ENCODE measurements around the gene NCOA6.
"Not testable (repeated sequence)": the region's sequence is repeated elsewhere in the genome, so short reads cannot be mapped to it uniquely, and the experiment has no call there.

NCOA6 gene

GRCh38 chr20:34829191-34829590 lies 3.7 kb upstream of the NCOA6 start:
- no peak for DNase-seq (ENCODE audit: low spot score)

- peak; percentile 41 for DNase-seq (ENCODE audit: low spot score)
Observed at GRCh38 chr20:34824806-34825529, 483 bp downstream of the NCOA6 start.

- DNase-seq (ENCODE audit: low spot score), result peak; percentile 89
Observed at GRCh38 chr20:34824452-34824805, 1.0 kb downstream of the NCOA6 start.

- DNase-seq (ENCODE audit: low spot score), result no peak
Observed at GRCh38 chr20:34824026-34824425, 1.4 kb downstream of the NCOA6 start.

- DNase-seq (ENCODE audit: low spot score), result no peak
Observed at GRCh38 chr20:34820805-34821578, 4.5 kb downstream of the NCOA6 start.

GRCh38 chr20:34817801-34818200 lies 7.7 kb downstream of the NCOA6 start:
- DNase-seq (ENCODE audit: low spot score), result no peak

- no peak for DNase-seq (ENCODE audit: low spot score)
Observed at GRCh38 chr20:34817072-34817471, 8.4 kb downstream of the NCOA6 start.

GRCh38 chr20:34815636-34816035 lies 9.8 kb downstream of the NCOA6 start:
- DNase-seq (ENCODE audit: low spot score), result no peak

- no peak for DNase-seq (ENCODE audit: low spot score)
Observed at GRCh38 chr20:34808583-34808982, 16.9 kb downstream of the NCOA6 start.

GRCh38 chr20:34807944-34808465 lies 17.4 kb downstream of the NCOA6 start:
- DNase-seq (ENCODE audit: low spot score), result not testable (repeated sequence)

- no peak for DNase-seq (ENCODE audit: low spot score)
Observed at GRCh38 chr20:34806255-34806654, 19.2 kb downstream of the NCOA6 start.

GRCh38 chr20:34798871-34799270 lies 26.6 kb downstream of the NCOA6 start:
- no peak for DNase-seq (ENCODE audit: low spot score)

GRCh38 chr20:34798328-34798727 lies 27.1 kb downstream of the NCOA6 start:
- DNase-seq (ENCODE audit: low spot score), result no peak

- no peak for DNase-seq (ENCODE audit: low spot score)
Observed at GRCh38 chr20:34797012-34797995, 28.1 kb downstream of the NCOA6 start.

GRCh38 chr20:34794006-34794585 lies 31.4 kb downstream of the NCOA6 start:
- no peak for DNase-seq (ENCODE audit: low spot score)

- no peak for DNase-seq (ENCODE audit: low spot score)
Observed at GRCh38 chr20:34792687-34793363, 32.6 kb downstream of the NCOA6 start.

GRCh38 chr20:34791289-34792020 lies 34.0 kb downstream of the NCOA6 start:
- DNase-seq (ENCODE audit: low spot score), result no peak

GRCh38 chr20:34781220-34781619 lies 44.2 kb downstream of the NCOA6 start:
- DNase-seq (ENCODE audit: low spot score), result no peak

GRCh38 chr20:34780291-34780690 lies 45.2 kb downstream of the NCOA6 start:
- DNase-seq (ENCODE audit: low spot score), result not testable (repeated sequence)

GRCh38 chr20:34776177-34776576 lies 49.3 kb downstream of the NCOA6 start:
- no peak for DNase-seq (ENCODE audit: low spot score)
